OCI-M2 (cell line): Measurements from ENCODE around the gene SLC16A5.
"Not testable (repeated sequence)": the region's sequence is repeated elsewhere in the genome, so short reads cannot be mapped to it uniquely, and the experiment has no call there.

Experiments
- DNase-seq: peaks from one replicate; lab custom pipeline; 2025; ENCODE audit not compliant: unreplicated experiment; lab: John Stamatoyannopoulos, UW

Gene SLC16A5

GRCh38 chr17:75087558-75088453, at the start of gene SLC16A5:
Gene SLC16A5 (plus strand): TSS chr17:75087954. CDS start chr17:75093637, 5,683 bp downstream.
- no peak for DNase-seq

GRCh38 chr17:75039238-75039637, 48.5 kb upstream of the SLC16A5 start:
- DNase-seq = no peak

GRCh38 chr17:75041656-75042280, 46.0 kb upstream of the SLC16A5 start:
- no peak for DNase-seq

GRCh38 chr17:75043789-75044188, 44.0 kb upstream of the SLC16A5 start:
- DNase-seq = not testable (repeated sequence)

GRCh38 chr17:75044716-75045115, 43.0 kb upstream of the SLC16A5 start:
- DNase-seq = no peak

GRCh38 chr17:75045946-75046406, 41.8 kb upstream of the SLC16A5 start:
- DNase-seq = not testable (repeated sequence)

- DNase-seq = peak; percentile 57
Observed at GRCh38 chr17:75046407-75047289, 41.1 kb upstream of the SLC16A5 start, which contains the start of the genes ATP5PD and KCTD2. Gene ATP5PD (minus strand): TSS chr17:75046969. CDS start chr17:75042650, 4,319 bp downstream. Gene KCTD2 (plus strand): TSS chr17:75047225. CDS start chr17:75047251, 26 bp downstream.

- no peak for DNase-seq
Observed at GRCh38 chr17:75047398-75048098, 40.2 kb upstream of the SLC16A5 start.

GRCh38 chr17:75048249-75048878, 39.4 kb upstream of the SLC16A5 start:
- DNase-seq = no peak

GRCh38 chr17:75049057-75049456, 38.7 kb upstream of the SLC16A5 start:
- DNase-seq = no peak

GRCh38 chr17:75049706-75050105, 38.0 kb upstream of the SLC16A5 start:
- DNase-seq = no peak

GRCh38 chr17:75051941-75052340, 35.8 kb upstream of the SLC16A5 start:
- no peak for DNase-seq

- DNase-seq = no peak
Observed at GRCh38 chr17:75059369-75060345, 28.1 kb upstream of the SLC16A5 start.

- DNase-seq = no peak
Observed at GRCh38 chr17:75060434-75061054, 27.2 kb upstream of the SLC16A5 start.

- no peak for DNase-seq
Observed at GRCh38 chr17:75061055-75061438, 26.7 kb upstream of the SLC16A5 start.

GRCh38 chr17:75061618-75062017, 26.1 kb upstream of the SLC16A5 start:
- no peak for DNase-seq

GRCh38 chr17:75063201-75063600, 24.6 kb upstream of the SLC16A5 start:
- DNase-seq = no peak

GRCh38 chr17:75063626-75064025, 24.1 kb upstream of the SLC16A5 start:
- no peak for DNase-seq
